Measurements from ENCODE around the gene EVA1C. TPM values are rescaled to one million over a fixed set of nuclear protein-coding genes. Genes with fewer than 3 reads are reported as not detected.
"Not testable (repeated sequence)": the region's sequence is repeated elsewhere in the genome, so short reads cannot be mapped to it uniquely, and the experiment has no call there.

The EVA1C gene
- total RNA-seq, 1 donor from 2014 or later = 36.3 TPM

- DNase-seq (ENCODE audit: low read depth, low spot score) = no peak
Measured at GRCh38 chr21:32457962-32458361, 45.5 kb downstream of the EVA1C start.

DNA sequence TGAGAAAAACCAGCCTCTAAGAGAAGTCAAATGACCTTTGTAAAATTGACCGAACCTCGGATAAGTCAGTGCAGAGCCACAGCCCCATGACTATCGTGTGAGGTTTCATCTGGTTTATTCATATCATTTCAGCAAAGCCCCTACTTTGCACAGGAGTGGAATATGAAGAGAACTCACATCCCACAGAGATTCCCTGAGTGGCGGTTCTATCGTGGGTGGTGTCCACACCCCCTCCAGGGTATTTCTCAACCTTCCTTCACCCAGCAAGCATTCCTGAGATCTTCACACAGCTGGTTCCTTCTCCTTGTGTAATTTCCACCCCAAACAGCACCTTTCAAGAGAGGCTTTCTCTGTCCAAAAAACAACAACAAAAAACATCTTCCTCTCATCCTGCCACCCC lies 47.5 kb downstream of the EVA1C start:
- no peak for DNase-seq (ENCODE audit: low read depth, low spot score)

- no peak for DNase-seq (ENCODE audit: low read depth, low spot score)
Measured at GRCh38 chr21:32461503-32461902, 49.0 kb downstream of the EVA1C start.

- not testable (repeated sequence) for DNase-seq (ENCODE audit: low read depth, low spot score)
Measured at GRCh38 chr21:32462564-32462963, 50.1 kb downstream of the EVA1C start.

DNA sequence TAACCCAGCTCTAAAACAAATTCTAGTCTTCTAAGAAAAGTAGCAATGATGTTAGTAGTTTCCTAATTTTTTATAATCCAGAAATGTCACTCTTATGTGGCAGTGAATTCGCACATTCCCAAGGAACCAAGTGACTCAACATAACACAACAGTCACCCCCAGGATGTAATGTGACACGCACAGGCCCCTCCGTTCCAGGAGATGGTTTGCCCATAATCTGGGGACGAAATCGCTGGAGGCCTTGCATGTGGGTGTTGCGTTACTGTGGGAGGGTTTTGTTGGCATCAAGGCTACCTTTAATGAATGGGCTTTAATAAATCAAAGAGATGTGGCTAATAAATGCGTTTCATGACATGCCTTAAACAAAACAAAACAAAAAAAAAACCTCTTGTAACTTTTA lies 50.9 kb downstream of the EVA1C start:
- no peak for DNase-seq (ENCODE audit: low read depth, low spot score)

- peak; percentile 88 for DNase-seq (ENCODE audit: low read depth, low spot score)
Measured at GRCh38 chr21:32463889-32464300, 51.4 kb downstream of the EVA1C start.

- no peak for DNase-seq (ENCODE audit: low read depth, low spot score)
Measured at GRCh38 chr21:32467291-32467690, 54.8 kb downstream of the EVA1C start.

DNA sequence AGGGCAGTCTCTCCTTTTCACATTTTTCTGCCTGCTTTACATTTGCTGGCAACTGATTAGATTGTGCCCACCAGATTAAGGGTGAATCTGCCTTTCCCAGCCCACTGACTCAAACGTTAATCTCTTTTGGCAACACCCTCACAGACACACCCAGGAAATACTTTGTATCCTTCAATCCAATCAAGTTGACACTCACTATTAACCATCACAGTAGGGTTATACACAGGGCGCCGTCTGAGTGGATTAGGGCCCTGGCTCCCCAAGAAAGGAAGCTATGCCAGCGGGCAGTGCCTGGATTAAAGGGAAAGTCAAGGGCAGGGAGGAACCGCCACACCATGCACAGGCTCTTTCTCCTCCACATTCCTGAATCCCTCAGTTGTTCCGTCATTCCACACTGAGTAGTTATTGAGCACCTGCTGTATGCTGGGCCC lies 56.2 kb downstream of the EVA1C start:
- no peak for DNase-seq (ENCODE audit: low read depth, low spot score)

- DNase-seq (ENCODE audit: low read depth, low spot score) = no peak
Measured at GRCh38 chr21:32469628-32470027, 57.1 kb downstream of the EVA1C start.

DNA sequence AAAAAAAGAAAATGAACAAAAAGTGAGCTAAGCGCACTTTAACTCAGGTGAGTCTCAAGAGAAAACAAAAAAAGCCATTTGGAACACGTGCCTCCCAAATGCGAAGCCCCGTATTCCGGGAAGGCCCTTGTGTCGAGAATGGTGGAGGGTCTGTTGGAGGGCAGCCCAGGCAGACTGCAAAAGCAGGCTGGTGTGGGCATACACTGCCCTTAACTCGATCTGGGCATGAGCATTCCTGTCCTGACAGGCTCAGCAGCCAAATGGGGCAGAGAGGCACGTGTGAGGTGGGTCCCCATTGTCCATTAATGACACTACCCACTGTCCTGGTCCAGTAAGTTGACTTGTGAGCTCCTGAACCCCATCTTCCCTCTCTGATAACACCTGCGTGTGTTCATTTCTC lies 57.7 kb downstream of the EVA1C start:
- no peak for DNase-seq (ENCODE audit: low read depth, low spot score)

DNA sequence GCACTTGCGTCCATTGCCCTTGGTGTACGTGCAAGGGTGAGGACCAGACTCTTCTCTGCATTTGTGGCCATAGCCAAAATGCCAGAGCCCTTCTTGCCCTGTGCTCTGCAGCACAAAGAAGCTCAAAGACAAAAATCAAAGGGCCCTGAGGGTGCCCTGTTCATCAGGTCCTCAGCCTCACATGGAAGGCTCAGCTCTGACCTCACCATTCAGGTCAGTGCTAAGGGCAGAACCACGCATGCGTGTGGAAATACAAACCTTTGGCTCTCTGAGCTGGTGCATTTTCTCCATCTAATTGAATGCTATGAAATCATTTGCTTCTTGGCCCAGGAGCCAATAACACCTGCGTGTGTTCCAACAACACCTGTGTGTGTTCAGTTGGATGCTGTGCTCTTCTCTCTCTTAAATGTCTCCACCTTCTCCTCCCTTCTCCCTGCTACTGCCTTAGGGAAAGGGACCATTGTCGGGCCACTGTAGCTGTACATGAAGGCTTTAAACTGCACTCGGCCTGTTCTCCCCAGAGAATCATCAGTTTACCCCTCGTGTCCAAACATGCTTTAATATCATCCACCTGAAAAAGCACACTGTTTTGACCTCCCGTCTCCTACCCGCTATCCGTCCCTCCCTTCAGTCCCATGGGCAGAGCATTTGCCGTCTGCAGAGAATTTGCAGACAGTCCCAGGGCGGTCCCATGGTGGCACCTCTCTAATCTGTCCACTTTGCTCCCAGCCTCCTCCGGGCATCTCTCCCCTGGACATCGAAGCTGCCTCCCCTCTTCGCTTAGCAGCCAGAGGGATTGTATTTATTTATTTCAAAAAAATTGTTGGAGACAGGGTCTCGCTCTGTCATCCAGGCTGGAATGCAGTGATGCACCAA lies 60.6 kb downstream of the EVA1C start:
- no peak for DNase-seq (ENCODE audit: low read depth, low spot score)

DNA sequence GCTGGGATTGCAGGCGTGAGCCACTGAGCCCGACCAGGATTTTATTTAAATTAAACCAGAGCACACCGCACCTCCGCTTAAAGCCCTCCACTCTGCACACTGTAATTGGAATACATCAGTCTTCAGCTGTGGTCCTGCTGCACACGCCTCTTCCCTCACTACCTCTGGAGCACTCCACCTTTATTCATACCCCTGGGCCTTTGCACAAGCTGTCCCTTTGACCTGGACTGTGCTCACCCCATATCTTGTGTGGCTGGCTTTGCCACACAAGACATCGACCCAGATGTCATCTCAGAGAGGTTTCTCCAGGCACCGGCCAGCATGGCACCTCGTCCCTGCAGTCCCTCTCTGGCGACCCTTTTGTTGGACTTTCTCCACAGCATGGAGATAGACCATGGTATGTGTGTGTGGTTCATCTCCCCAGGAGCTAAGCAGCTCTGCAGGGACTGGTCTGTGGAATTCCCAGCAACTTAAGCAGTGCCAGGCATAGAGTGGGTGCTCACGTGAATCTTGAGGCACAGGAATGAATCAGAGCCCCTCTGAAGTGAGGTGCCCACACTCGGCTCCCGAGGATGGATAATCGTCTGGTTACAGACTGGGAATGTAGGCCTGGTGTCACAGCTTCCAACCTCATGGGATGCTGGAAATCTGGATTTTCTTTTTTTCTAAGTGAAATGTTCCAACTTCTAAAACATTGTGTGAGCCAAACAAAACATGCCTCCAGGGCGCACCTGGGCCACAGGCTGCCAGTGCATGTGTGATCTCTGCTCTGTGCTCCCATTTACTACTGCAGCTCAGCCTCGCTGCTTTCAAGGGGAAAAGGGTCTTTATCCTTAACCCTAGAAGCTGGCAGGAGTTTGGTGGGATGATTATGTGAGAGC lies 61.9 kb downstream of the EVA1C start:
- DNase-seq (ENCODE audit: low read depth, low spot score) = no peak

DNA sequence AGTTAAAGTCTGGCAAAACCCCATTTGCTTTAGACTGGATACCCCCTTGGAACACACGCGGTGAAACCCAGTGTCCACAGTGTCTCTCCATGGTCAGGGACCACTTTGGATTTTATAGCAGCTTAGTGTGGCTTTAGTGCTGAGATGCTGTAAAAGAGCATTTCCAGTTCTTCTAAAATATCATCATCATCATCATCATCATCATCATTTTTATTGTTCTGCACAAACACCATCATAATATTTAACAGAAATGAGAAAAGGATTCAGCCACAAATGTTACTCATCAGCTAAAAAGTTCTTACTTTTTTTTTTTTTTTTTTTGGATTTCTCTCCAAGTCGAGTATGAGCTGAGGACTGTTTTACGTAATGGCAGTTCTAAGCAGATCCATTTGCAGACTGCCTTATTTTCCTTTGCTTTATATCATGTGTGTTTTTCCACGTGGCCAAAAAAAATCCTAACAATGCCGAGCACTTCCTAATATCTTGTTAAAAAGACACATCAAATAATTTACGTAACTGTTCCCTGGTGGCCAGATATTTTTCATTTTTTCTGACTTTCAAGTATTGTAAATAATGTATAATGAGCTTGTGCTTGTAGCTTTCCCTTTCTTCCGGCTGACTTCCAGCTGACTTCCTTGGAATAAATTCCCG lies 62.8 kb downstream of the EVA1C start:
- DNase-seq (ENCODE audit: low read depth, low spot score) = no peak

GRCh38 chr21:32476661-32477423 lies 64.3 kb downstream of the EVA1C start:
- DNase-seq (ENCODE audit: low read depth, low spot score) = no peak

DNA sequence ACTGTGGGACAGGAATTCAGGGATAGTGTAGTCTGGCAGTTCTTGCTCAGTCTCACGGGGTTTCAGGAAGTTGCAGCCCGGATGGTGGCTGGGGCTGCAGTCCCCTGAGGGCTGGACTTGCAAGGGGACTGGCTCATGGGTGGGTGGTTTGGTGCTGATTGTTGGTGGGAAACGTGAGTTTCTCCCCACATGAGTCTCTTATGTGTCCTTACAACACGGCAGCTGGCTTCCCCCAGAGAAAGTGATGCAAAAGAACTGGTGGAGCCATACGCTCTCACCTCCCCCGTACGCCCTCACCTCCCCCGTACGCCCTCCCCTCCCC lies 64.9 kb downstream of the EVA1C start:
- DNase-seq (ENCODE audit: low read depth, low spot score) = no peak

DNA sequence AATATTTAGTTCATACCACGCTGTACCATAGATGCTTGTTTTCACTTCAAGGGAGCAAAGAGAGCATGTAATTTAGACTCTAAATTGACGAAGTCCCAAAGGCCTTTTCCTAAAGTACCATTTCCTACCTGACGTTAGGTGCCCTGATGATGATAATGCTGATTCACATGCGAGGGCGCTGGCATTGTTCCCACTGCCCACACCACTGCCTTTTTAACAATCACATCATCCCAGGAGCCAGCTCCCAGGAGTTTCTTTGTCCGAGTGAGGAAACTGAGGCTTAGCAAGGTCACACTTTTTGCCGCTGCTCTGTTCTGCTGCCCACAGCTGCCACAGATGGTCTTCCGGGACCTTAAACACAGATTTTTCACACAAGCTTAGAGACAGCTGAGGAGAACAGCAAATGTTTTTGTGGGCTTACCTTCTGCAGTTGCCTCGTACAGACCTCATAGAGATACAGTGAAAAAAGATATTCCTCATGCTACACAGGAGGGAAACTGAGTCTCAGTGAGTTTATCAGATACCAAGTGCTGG lies 69.4 kb downstream of the EVA1C start:
- no peak for DNase-seq (ENCODE audit: low read depth, low spot score)

GRCh38 chr21:32482565-32483292 lies 70.2 kb downstream of the EVA1C start:
- no peak for DNase-seq (ENCODE audit: low read depth, low spot score)

DNA sequence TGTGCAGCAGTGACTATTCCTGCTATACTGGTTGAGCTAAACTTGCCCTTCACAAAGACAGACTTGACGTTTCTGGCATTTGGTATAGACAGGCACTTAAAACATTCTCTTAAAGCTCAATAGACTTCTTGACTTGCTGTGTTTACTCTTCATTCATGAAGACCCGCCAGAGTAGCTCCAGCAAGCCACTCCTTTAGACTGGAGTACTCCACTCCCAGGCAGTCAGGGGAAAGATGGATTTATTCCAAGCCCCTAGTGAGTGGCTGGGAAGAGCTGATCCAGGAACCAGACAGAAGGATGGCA lies 70.7 kb downstream of the EVA1C start:
- DNase-seq (ENCODE audit: low read depth, low spot score) = no peak

GRCh38 chr21:32484706-32485380 lies 72.3 kb downstream of the EVA1C start:
- DNase-seq (ENCODE audit: low read depth, low spot score) = no peak

DNA sequence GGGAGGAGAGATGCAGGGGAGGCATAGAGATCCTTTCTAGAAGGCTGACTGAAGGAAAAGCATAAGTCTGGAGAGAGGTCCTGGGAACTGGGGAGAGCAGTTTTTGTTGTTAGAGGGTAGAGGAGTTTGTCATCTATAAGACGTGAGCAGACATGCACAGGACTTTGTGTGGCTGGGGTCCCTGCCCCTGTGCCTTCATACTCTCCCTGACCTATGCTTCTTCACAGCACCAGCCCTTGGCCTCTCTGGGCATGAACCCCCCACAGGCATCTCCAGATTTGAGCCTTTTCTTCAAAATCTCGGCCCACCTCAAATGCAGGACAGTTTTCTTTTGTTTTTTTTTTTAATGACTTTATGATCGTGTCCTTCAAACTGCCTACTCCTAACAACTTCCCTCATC lies 79.9 kb downstream of the EVA1C start:
- DNase-seq (ENCODE audit: low read depth, low spot score) = no peak

Data from pulmonary artery endothelial cell (primary cell).